ENCODE measurements around the gene THUMPD3.

Gene THUMPD3

GRCh38 chr3:9385187-9386077 is 22.6 kb downstream of the THUMPD3 start:
- H3K36me3 Mint-ChIP-seq (ENCODE audit: low read depth) = peaks cover 64% of the 10 kb centered on the region
- H3K4me3 Mint-ChIP-seq = no peak overlapping the region
- H3K9me3 Mint-ChIP-seq = no peaks in the 10 kb centered on the region
- TF ChIP-seq CTCF (IDR thresholded peaks at IDR 0.05) = no peak
- peak overlapping the region; percentile 68 for H3K27ac Mint-ChIP-seq
- no peaks in the 10 kb centered on the region for H3K27me3 Mint-ChIP-seq (ENCODE audit: low read depth, poor library complexity)
- no peaks in the 10 kb centered on the region for H3K4me1 Mint-ChIP-seq
- no peak for DNase-seq

- DNase-seq = no peak
- Mint-ChIP-seq H3K36me3 (ENCODE audit: low read depth) (peaks cover 68% of the 10 kb centered on the region), H3K27me3 (ENCODE audit: low read depth, poor library complexity) (no peaks in the 10 kb centered on the region), H3K4me3 (no peak overlapping the region), H3K9me3 (no peaks in the 10 kb centered on the region), H3K4me1 (no peaks in the 10 kb centered on the region), H3K27ac (no peak overlapping the region)
- TF ChIP-seq CTCF (IDR thresholded peaks at IDR 0.05) = no peak
Observed at GRCh38 chr3:9386078-9386459, 23.2 kb downstream of the THUMPD3 start.

GRCh38 chr3:9386501-9387321 is 23.9 kb downstream of the THUMPD3 start:
- Mint-ChIP-seq H3K27me3 (ENCODE audit: low read depth, poor library complexity) (no peaks in the 10 kb centered on the region), H3K9me3 (no peaks in the 10 kb centered on the region), H3K4me3 (no peak overlapping the region), H3K27ac (no peak overlapping the region), H3K4me1 (no peaks in the 10 kb centered on the region), H3K36me3 (ENCODE audit: low read depth) (peaks cover 70% of the 10 kb centered on the region)
- no peak for TF ChIP-seq CTCF (IDR thresholded peaks at IDR 0.05)
- no peak for DNase-seq

- peaks cover 2% of the 10 kb centered on the region for H3K4me1 Mint-ChIP-seq
- peak overlapping the region; percentile 58 for H3K27ac Mint-ChIP-seq
- no peak overlapping the region for H3K4me3 Mint-ChIP-seq
- H3K9me3 Mint-ChIP-seq = no peaks in the 10 kb centered on the region
- TF ChIP-seq CTCF (IDR thresholded peaks at IDR 0.05) = no peak
- H3K27me3 Mint-ChIP-seq (ENCODE audit: low read depth, poor library complexity) = no peaks in the 10 kb centered on the region
- DNase-seq = no peak
- H3K36me3 Mint-ChIP-seq (ENCODE audit: low read depth) = peaks cover 71% of the 10 kb centered on the region
Observed at GRCh38 chr3:9387322-9387655, 24.4 kb downstream of the THUMPD3 start.

GRCh38 chr3:9388142-9388541 is 25.3 kb downstream of the THUMPD3 start:
- H3K4me3 Mint-ChIP-seq = no peak overlapping the region
- no peaks in the 10 kb centered on the region for H3K9me3 Mint-ChIP-seq
- H3K36me3 Mint-ChIP-seq (ENCODE audit: low read depth) = peaks cover 67% of the 10 kb centered on the region
- no peak for DNase-seq
- no peaks in the 10 kb centered on the region for H3K27me3 Mint-ChIP-seq (ENCODE audit: low read depth, poor library complexity)
- no peak overlapping the region for H3K27ac Mint-ChIP-seq
- TF ChIP-seq CTCF (IDR thresholded peaks at IDR 0.05) = no peak
- H3K4me1 Mint-ChIP-seq = peaks cover 8% of the 10 kb centered on the region
